Neural progenitor cell (in vitro differentiated cells): ENCODE results near the gene HMGB3. TPM values are rescaled to one million over a fixed set of nuclear protein-coding genes. Genes with fewer than 3 reads are reported as not detected.

ENCODE experiments used
- DNase-seq: peaks from one replicate; pipeline ENCODE4 v3.0.0-alpha.2; 2016; ENCODE audit warnings: low spot score
- H2AFZ ChIP-seq: fragments of 200-600 bp; sonication (generic); replicated peaks from 2 replicates; pipeline ENCODE4 v1.6.1; 2016; ENCODE audit warnings: antibody characterized with exemption
- H3F3A ChIP-seq: fragments of 200-600 bp; sonication (generic); 2 replicates; pipeline ENCODE4 v1.6.1; 2016; ENCODE audit warnings: antibody characterized with exemption, low read depth
- H3K27ac ChIP-seq: fragments of 200-600 bp; sonication (generic); 2 replicates; pipeline ENCODE4 v1.5.1; 2016; ENCODE audit warnings: mild to moderate bottlenecking
- H3K27me3 ChIP-seq: fragments of 200-600 bp; sonication (generic); 2 replicates; pipeline ENCODE4 v1.6.1; 2016; ENCODE audit warnings: mild to moderate bottlenecking, moderate library complexity
- H3K36me3 ChIP-seq: fragments of 200-600 bp; sonication (generic); 2 replicates; pipeline ENCODE4 v1.5.1; 2016
- H3K4me1 ChIP-seq: fragments of 200-600 bp; sonication (generic); 2 replicates; pipeline ENCODE4 v1.6.1; 2016; ENCODE audit warnings: mixed run types
- H3K4me2 ChIP-seq: fragments of 200-600 bp; sonication (generic); 2 replicates; pipeline ENCODE4 v1.6.1; 2016
- H3K4me3 ChIP-seq: fragments of 200-600 bp; sonication (generic); 2 replicates; pipeline ENCODE4 v1.5.1; 2016
- H3K79me2 ChIP-seq: fragments of 200-600 bp; sonication (generic); 2 replicates; pipeline ENCODE4 v1.6.1; 2016; ENCODE audit warnings: low read depth
- H3K9ac ChIP-seq: fragments of 200-600 bp; sonication (generic); 2 replicates; pipeline ENCODE4 v1.6.1; 2016
- H3K9me3 ChIP-seq: fragments of 200-600 bp; sonication (generic); 2 replicates; pipeline ENCODE4 v1.5.1; 2016; ENCODE audit warnings: low read depth
- H4K20me1 ChIP-seq: fragments of 200-600 bp; sonication (generic); 2 replicates; pipeline ENCODE4 v1.6.1; 2016; ENCODE audit warnings: low read depth
- H3K27ac Mint-ChIP-seq: 3 replicates; pipeline ENCODE4 v1.8.0; 2021; ENCODE audit warnings: mixed read lengths
- H3K27me3 Mint-ChIP-seq: 2 replicates; pipeline ENCODE4 v1.8.0; 2022; ENCODE audit warnings: low read depth, mild to moderate bottlenecking, inconsistent platforms, moderate library complexity, mixed read lengths; ENCODE audit not compliant: insufficient read depth
- H3K36me3 Mint-ChIP-seq: 3 replicates; pipeline ENCODE4 v1.8.0; 2021; ENCODE audit warnings: mixed read lengths
- H3K4me1 Mint-ChIP-seq: 3 replicates; pipeline ENCODE4 v1.8.0; 2021; ENCODE audit warnings: mixed read lengths
- H3K4me3 Mint-ChIP-seq: 3 replicates; pipeline ENCODE4 v1.8.0; 2021; ENCODE audit warnings: mild to moderate bottlenecking, moderate library complexity, mixed read lengths
- H3K9me3 Mint-ChIP-seq: 3 replicates; pipeline ENCODE4 v1.8.0; 2020; ENCODE audit warnings: mixed read lengths
- CTCF ChIP-seq: fragments of 200-600 bp; sonication (generic); IDR thresholded peaks from 2 replicates; pipeline ENCODE4 v1.5.1; 2017; ENCODE audit warnings: antibody characterized with exemption, mild to moderate bottlenecking
- EZH2 ChIP-seq: fragments of 200-600 bp; sonication (generic); IDR thresholded peaks from 2 replicates; pipeline ENCODE4 v1.6.1; 2017; ENCODE audit warnings: antibody characterized with exemption, mild to moderate bottlenecking, moderate library complexity
- EZH2phosphoT487 ChIP-seq: fragments of 200-600 bp; sonication (generic); IDR thresholded peaks from 2 replicates; pipeline ENCODE4 v1.6.1; 2017; ENCODE audit warnings: antibody characterized with exemption
- total RNA-seq: library from RNA; depleted of rRNA; stranded (reverse); fragments of >200 nt; gene quantifications from 2 replicates; pipeline ENCODE4 v1.2.3, GENCODE V29; 2015; ENCODE audit warnings: low replicate concordance

The HMGB3 gene
- 86.6 and 187 TPM in 2 replicates for total RNA-seq

DNA sequence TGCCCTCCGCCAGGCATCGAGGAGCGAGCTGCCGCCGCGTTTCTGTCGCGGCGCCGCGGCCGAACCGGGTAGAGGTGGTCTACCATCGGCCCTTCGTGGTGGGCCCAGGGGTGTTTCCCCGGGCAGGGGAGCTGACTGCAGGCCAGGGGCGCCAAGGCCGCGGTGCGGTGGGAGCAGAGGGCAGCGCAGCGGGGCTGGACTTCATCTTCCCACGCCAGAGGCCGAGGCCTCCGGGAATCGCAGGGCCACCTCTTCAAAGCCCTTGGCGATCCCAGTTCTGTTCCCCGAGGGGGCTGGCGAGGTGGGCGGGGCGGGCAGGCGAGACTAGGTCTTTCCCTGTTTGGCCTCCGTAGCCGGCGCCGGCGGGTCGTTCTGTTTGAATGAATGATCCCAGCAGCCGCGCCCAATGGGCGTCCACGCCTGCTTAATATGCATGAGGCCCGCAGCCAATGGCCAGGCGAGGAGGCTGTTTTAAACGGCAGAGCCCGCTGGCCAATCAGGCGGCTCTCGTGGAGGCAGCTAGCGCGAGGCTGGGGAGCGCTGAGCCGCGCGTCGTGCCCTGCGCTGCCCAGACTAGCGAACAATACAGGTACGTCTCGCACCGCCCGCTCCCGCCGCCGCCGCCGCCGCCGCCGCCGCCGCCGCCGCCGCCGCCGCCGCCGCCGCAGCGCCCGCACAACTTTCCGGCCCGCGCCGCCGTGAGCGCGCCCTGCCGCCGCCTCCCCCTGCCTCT is at the start of gene HMGB3:
Gene HMGB3, plus strand, starts transcription at position 548 of the 733 bp plus-strand sequence. CDS start 2,265 bp downstream, outside the sequence.
- peaks cover 9% of the 10 kb centered on the region for H3K36me3 Mint-ChIP-seq
- TF ChIP-seq EZH2: no peak
- TF ChIP-seq EZH2phosphoT487: no peak
- no peak for TF ChIP-seq CTCF
- Histone ChIP-seq H3K4me1 (no peaks in the 10 kb centered on the region), H2AFZ (peak within 1 kb of the TSS; percentile 59), H4K20me1 (peaks cover 24% of the 10 kb centered on the region), H3K27me3 (peaks cover 13% of the 10 kb centered on the region), H3K36me3 (no peaks in the 10 kb centered on the region), H3F3A (no peaks in the 10 kb centered on the region), H3K79me2 (peaks cover 23% of the 10 kb centered on the region), H3K4me2 (peak within 1 kb of the TSS; percentile 77), H3K27ac (peak within 1 kb of the TSS; percentile 93), H3K9me3 (no peaks in the 10 kb centered on the region), H3K9ac (peak within 1 kb of the TSS; percentile 91), H3K4me3 (peak within 1 kb of the TSS; percentile 84)
- H3K9me3 Mint-ChIP-seq: peaks cover 14% of the 10 kb centered on the region
- peaks cover 20% of the 10 kb centered on the region for H3K4me1 Mint-ChIP-seq
- peak; percentile 97 for DNase-seq
- H3K27me3 Mint-ChIP-seq: peaks cover 12% of the 10 kb centered on the region
- H3K27ac Mint-ChIP-seq: peak within 1 kb of the TSS; percentile 79
- peak within 1 kb of the TSS; percentile 82 for H3K4me3 Mint-ChIP-seq

GRCh38 chrX:150933945-150934350 is 49.2 kb upstream of the HMGB3 start:
- Mint-ChIP-seq H3K27ac (peak overlapping the region; percentile 20), H3K9me3 (peaks cover 20% of the 10 kb centered on the region), H3K4me1 (peaks cover 8% of the 10 kb centered on the region), H3K36me3 (no peaks in the 10 kb centered on the region), H3K27me3 (peaks cover 3% of the 10 kb centered on the region), H3K4me3 (no peak overlapping the region)
- Histone ChIP-seq H3K27ac (no peak overlapping the region), H3K27me3 (peaks cover 4% of the 10 kb centered on the region), H3K36me3 (no peaks in the 10 kb centered on the region), H3K9ac (no peak overlapping the region), H2AFZ (no peak overlapping the region), H3K4me1 (peaks cover 8% of the 10 kb centered on the region), H3K4me2 (peak overlapping the region; percentile 52), H3K4me3 (no peak overlapping the region), H3K79me2 (no peaks in the 10 kb centered on the region), H3F3A (peaks cover 8% of the 10 kb centered on the region), H3K9me3 (no peaks in the 10 kb centered on the region), H4K20me1 (no peaks in the 10 kb centered on the region)
- DNase-seq: peak; percentile 23
- no peak for TF ChIP-seq CTCF
- no peak for TF ChIP-seq EZH2phosphoT487
- no peak for TF ChIP-seq EZH2

DNA sequence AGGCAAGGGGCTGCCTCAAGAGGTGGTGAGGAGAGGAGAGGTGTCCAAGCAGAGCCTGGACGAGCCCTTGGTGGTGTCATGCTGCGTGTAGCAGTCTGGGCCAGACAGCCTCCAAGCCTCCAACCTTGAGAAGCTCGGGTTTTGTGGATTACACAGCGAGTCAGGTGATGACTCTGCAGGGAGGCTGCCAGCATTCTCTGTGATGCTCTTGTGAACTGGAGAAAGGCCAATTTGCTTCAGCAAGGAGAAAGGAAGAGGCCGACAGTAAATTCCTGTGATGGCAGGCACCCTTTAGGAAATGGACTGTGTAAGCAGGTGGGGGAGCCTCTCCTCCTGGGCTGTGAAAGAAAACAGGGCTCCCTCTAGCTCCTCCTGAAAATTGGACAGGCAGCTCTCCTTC is 48.7 kb upstream of the HMGB3 start:
- no peaks in the 10 kb centered on the region for H3K36me3 ChIP-seq
- peak overlapping the region; percentile 20 for H3K27ac Mint-ChIP-seq
- H3K27ac ChIP-seq: no peak overlapping the region
- H3K9me3 ChIP-seq: no peaks in the 10 kb centered on the region
- H3K36me3 Mint-ChIP-seq: no peaks in the 10 kb centered on the region
- H3F3A ChIP-seq: peaks cover 8% of the 10 kb centered on the region
- DNase-seq: peak; percentile 28
- no peak overlapping the region for H3K4me3 Mint-ChIP-seq
- H3K4me1 ChIP-seq: peaks cover 8% of the 10 kb centered on the region
- H3K27me3 Mint-ChIP-seq: peaks cover 3% of the 10 kb centered on the region
- no peak overlapping the region for H3K9ac ChIP-seq
- peaks cover 20% of the 10 kb centered on the region for H3K9me3 Mint-ChIP-seq
- peak overlapping the region; percentile 52 for H3K4me2 ChIP-seq
- H3K4me3 ChIP-seq: no peak overlapping the region
- H3K79me2 ChIP-seq: no peaks in the 10 kb centered on the region
- no peaks in the 10 kb centered on the region for H4K20me1 ChIP-seq
- peaks cover 8% of the 10 kb centered on the region for H3K4me1 Mint-ChIP-seq
- TF ChIP-seq EZH2: no peak
- no peak for TF ChIP-seq CTCF
- no peak for TF ChIP-seq EZH2phosphoT487
- H2AFZ ChIP-seq: peak overlapping the region; percentile 54
- peaks cover 4% of the 10 kb centered on the region for H3K27me3 ChIP-seq
